Measurements from ENCODE around the gene CTIF.
A peak's percentile ranks its signal among the peaks of the same experiment; 100 is the strongest.

CTIF gene

DNA sequence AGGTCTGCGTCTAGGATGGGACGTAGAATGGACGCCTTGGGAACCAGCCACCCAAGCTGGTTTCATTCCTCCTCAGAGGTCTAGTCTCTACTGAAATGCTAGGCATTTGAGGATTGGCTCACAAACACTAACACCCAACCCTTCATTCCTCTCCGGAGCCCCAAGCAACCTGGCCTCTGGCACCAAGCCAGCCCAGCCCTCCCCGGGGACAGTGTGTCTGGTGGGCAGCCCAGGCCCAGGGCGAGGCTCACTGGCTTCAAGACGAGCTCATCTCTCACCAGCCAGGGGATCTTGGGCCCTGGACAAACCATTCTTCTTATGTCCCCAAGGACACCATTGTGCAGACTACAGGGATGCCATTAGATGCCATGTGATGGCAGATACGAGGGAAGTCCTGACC lies 182.5 kb downstream of the CTIF start:
- TF ChIP-seq CREB1 (IDR thresholded peaks at IDR 0.05; ENCODE audit: low read depth) = no peak
- peak; percentile 41; the same call in 1 of the 2 replicates for TF ChIP-seq NFIC (IDR thresholded peaks at IDR 0.05)

DNA sequence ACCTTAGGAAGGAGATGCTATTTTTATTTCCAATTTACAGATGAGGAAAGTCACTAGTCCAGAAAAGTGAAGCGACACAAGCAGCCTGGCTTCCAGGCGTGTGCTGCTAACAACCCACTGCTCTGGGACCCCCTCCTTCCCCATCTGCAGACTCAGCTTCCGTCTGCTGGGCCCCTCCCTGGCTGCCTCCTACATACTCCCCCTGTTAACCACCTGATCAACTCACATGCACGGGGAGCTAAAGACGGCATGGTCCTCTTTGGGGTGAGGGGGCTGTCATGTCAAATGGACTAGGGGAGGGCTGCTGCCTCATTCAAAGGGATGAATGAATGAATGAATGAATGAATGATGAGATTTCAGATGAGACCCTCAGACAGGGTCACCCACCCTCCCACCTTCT lies 184.2 kb downstream of the CTIF start:
- TF ChIP-seq TAF1 (IDR thresholded peaks at IDR 0.05; ENCODE audit: low read depth) (no peak), EGR1 (IDR thresholded peaks at IDR 0.05) (no peak), YY1 (IDR thresholded peaks at IDR 0.05; ENCODE audit: low read depth) (no peak), ZBTB7A (IDR thresholded peaks at IDR 0.05; ENCODE audit: low read depth) (no peak), TEAD4 (IDR thresholded peaks at IDR 0.05) (no peak), NFIC (IDR thresholded peaks at IDR 0.05) (no peak), CREB1 (IDR thresholded peaks at IDR 0.05; ENCODE audit: low read depth) (no peak), TCF12 (IDR thresholded peaks at IDR 0.05; ENCODE audit: low read depth) (no peak), CEBPB (IDR thresholded peaks at IDR 0.05) (no peak), RAD21 (IDR thresholded peaks at IDR 0.05; ENCODE audit: low read depth) (no peak), EP300 (IDR thresholded peaks at IDR 0.05; ENCODE audit: borderline replicate concordance) (no peak), FOXM1 (IDR thresholded peaks at IDR 0.05; ENCODE audit: borderline replicate concordance, low read depth) (no peak)
- TF ChIP-seq, protein P1, sequence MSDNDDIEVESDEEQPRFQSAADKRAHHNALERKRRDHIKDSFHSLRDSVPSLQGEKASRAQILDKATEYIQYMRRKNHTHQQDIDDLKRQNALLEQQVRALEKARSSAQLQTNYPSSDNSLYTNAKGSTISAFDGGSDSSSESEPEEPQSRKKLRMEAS (IDR thresholded peaks at IDR 0.05) = no peak
- TF ChIP-seq, protein P2, sequence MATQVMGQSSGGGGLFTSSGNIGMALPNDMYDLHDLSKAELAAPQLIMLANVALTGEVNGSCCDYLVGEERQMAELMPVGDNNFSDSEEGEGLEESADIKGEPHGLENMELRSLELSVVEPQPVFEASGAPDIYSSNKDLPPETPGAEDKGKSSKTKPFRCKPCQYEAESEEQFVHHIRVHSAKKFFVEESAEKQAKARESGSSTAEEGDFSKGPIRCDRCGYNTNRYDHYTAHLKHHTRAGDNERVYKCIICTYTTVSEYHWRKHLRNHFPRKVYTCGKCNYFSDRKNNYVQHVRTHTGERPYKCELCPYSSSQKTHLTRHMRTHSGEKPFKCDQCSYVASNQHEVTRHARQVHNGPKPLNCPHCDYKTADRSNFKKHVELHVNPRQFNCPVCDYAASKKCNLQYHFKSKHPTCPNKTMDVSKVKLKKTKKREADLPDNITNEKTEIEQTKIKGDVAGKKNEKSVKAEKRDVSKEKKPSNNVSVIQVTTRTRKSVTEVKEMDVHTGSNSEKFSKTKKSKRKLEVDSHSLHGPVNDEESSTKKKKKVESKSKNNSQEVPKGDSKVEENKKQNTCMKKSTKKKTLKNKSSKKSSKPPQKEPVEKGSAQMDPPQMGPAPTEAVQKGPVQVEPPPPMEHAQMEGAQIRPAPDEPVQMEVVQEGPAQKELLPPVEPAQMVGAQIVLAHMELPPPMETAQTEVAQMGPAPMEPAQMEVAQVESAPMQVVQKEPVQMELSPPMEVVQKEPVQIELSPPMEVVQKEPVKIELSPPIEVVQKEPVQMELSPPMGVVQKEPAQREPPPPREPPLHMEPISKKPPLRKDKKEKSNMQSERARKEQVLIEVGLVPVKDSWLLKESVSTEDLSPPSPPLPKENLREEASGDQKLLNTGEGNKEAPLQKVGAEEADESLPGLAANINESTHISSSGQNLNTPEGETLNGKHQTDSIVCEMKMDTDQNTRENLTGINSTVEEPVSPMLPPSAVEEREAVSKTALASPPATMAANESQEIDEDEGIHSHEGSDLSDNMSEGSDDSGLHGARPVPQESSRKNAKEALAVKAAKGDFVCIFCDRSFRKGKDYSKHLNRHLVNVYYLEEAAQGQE (IDR thresholded peaks at IDR 0.05; ENCODE audit: low read depth) = no peak
- TF ChIP-seq, protein P3, sequence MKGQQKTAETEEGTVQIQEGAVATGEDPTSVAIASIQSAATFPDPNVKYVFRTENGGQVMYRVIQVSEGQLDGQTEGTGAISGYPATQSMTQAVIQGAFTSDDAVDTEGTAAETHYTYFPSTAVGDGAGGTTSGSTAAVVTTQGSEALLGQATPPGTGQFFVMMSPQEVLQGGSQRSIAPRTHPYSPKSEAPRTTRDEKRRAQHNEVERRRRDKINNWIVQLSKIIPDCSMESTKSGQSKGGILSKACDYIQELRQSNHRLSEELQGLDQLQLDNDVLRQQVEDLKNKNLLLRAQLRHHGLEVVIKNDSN (IDR thresholded peaks at IDR 0.05) = no peak

DNA sequence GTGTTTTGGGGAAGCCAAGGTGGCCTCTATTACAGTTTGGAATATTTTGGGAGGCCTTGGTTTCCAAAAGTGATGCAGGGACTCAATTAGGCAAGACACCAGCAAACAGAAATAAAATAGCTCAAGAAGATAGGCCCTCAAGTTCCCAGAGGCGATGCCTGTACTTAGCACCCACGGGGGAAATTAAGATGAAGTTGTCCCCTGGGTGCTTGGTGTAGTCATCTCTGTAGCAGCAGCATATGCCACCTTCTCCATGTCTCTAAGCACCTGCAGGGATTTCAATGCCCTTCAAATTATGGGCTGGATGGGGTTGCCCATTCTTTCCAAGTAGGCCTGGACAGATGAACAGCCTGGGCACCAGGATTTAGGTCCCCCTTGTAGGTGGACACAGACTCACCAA lies 185.0 kb downstream of the CTIF start:
- TF ChIP-seq CREB1 (IDR thresholded peaks at IDR 0.05; ENCODE audit: low read depth) (no peak), EP300 (IDR thresholded peaks at IDR 0.05; ENCODE audit: borderline replicate concordance) (no peak), TEAD4 (IDR thresholded peaks at IDR 0.05) (no peak), YY1 (IDR thresholded peaks at IDR 0.05; ENCODE audit: low read depth) (no peak), ZBTB7A (IDR thresholded peaks at IDR 0.05; ENCODE audit: low read depth) (no peak), RAD21 (IDR thresholded peaks at IDR 0.05; ENCODE audit: low read depth) (no peak), EGR1 (IDR thresholded peaks at IDR 0.05) (no peak)
- TF ChIP-seq, protein P3 (IDR thresholded peaks at IDR 0.05) = no peak
- TF ChIP-seq, protein P1 (IDR thresholded peaks at IDR 0.05) = no peak
- TF ChIP-seq, protein P2 (IDR thresholded peaks at IDR 0.05; ENCODE audit: low read depth) = no peak

DNA sequence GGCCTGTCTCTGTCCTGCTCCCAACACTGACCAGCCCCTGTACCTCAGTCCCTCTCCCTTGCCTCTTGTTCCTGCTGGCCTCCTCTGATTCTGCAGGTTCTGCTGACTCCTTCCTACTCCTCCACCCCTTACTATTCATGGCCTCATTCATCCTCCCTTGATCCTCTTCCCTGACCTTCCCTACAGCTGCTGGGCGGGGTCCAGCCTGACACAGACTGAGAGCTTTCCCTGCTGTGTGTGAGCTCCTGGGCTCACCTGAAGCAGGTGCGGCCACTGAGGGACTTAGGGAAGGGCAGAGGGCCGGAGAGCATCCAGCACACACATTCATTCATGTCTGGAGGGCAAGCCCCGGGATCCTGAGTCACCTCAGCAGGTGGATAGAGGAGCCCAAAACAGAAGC lies 185.6 kb downstream of the CTIF start:
- TF ChIP-seq CEBPB (IDR thresholded peaks at IDR 0.05) (no peak), EGR1 (IDR thresholded peaks at IDR 0.05) (no peak), YY1 (IDR thresholded peaks at IDR 0.05; ENCODE audit: low read depth) (no peak), CREB1 (IDR thresholded peaks at IDR 0.05; ENCODE audit: low read depth) (no peak), NFIC (IDR thresholded peaks at IDR 0.05) (no peak), EP300 (IDR thresholded peaks at IDR 0.05; ENCODE audit: borderline replicate concordance) (no peak), FOXM1 (IDR thresholded peaks at IDR 0.05; ENCODE audit: borderline replicate concordance, low read depth) (no peak), RAD21 (IDR thresholded peaks at IDR 0.05; ENCODE audit: low read depth) (no peak), TEAD4 (IDR thresholded peaks at IDR 0.05) (no peak)
- TF ChIP-seq, protein P3 (IDR thresholded peaks at IDR 0.05) = no peak
- TF ChIP-seq, protein P1 (IDR thresholded peaks at IDR 0.05) = no peak
- TF ChIP-seq, protein P2 (IDR thresholded peaks at IDR 0.05; ENCODE audit: low read depth) = no peak
